HK-2 (cell line): ENCODE data around the gene UFD1.

Source experiments
- DNase-seq: peaks from one replicate; pipeline ENCODE4 v3.0.0-alpha.2; 2018; ENCODE audit not compliant: unreplicated experiment

The UFD1 gene, protein sequence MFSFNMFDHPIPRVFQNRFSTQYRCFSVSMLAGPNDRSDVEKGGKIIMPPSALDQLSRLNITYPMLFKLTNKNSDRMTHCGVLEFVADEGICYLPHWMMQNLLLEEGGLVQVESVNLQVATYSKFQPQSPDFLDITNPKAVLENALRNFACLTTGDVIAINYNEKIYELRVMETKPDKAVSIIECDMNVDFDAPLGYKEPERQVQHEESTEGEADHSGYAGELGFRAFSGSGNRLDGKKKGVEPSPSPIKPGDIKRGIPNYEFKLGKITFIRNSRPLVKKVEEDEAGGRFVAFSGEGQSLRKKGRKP

DNA sequence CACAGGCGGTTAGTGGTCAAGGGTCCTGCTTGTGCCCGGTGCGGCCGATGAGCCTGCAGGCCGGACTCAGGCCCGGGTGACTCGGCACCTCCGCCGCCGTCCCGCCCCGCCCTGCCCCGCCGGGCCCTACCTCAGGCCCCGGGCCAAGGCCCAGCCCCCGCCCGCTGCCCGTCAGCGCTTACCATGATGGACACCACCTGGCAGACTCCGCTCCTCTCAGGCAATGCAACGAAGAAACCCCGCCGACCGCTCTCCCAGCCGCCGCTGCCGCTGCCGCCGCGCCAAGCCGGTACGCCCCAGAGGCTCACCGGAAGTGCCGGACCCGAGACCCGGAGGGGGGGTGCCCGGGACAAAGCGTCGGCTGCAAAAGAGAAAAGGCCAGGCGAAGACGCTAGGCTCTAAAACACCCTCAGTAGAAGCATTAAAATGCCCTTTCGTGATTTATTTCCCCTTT is at the start of gene UFD1:
TSS of gene UFD1 (minus strand) at position 293 of the 454 bp plus-strand sequence. CDS start at position 185, 108 bp downstream.
- peak; percentile 82 for DNase-seq

DNA sequence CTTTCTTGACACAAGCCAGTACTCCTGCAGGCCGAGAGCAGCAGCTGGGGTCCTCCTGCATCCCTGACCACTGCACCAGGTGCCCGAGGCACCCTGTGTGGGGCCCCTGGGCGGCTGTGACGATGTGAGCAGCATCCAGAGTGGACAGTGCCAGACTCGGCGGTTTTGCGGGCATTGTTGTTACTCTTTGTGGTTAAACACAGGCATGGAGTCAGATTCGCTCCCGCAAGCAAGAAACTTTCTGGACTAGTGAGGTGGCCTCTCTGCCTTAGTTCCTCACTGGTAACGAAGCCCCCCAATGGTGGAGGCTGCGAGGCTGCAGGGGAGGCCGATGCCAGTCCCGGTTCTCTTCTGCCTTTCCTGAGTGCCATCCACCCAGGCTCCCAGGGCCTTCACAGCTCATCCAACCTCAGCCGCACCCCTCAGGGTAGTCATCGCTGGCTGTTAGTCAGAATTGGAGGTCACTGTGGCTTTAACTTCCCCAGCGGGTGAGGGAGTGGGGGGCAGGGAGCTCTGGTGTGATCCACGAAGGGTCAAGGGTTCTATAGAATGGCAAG is 48.9 kb upstream of the UFD1 start:
- DNase-seq: peak; percentile 52

DNA sequence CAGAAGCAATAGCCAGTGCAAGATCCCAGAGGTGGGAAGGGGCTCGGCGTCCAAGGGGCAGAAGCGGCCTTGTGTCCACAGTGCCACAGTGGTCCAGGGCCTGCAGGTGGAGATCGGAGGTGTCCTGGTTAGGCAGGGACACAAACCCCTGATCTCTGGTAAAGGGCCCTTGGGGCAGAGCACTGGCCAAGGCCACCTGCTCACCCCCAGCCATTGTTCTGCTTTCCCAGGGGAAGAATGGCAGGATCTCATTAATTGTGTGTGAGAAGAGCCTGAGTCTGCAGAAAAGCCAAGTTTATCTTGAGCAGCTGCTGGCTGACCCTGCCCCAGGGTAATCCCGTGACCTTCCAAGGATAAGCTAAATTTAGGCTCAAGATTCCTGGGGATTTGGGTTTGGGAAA is 48.3 kb upstream of the UFD1 start:
- DNase-seq: no peak

DNA sequence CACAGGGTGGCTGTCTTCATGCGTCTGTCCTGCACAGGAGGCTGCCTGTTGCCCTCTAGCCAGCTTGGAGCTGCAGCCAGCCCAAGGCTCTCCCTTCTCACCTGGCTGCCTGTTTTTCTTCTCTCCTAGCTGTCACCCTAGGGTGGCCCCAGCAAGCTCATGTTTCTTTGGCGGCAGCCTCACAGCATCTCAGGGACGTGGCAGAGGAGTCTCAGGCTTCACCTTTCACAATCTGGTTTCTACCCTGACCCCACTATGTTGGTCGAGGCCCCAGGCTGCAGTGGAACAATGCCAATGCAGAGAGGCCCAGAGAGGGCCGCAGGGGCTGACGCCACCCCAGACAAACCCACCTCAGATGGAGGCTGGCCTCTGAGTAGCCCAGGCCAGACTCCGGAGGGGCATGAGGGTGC is 47.7 kb upstream of the UFD1 start:
- DNase-seq: no peak

DNA sequence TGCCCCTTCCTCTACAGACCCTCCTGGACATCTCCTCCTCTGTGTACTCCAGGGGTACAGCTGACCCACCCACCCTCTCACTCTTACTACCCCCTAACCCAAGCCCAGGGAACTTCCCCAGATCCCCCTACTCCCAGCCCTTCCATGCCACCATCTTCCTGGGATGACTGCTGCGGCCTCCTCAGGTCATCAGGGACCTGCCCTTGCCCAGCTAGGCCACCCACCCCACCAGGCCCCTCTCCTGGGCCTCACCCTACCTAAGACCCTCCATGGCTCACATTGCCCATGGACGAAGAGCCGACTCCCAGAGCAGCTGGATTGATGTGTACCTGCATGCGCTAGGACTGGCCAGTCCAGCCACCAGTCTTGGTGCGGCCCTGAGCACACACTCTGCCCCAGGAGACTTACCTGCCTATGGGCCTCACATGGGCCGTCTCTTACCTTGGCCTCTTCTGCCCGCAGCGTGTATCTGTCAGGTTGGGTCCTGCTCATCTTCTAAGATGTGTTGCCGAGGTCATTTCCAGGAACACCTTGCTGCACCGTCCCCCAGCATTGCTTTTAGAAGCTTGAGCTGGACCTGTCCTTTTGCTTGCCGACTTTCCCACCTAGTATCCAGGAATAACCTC is 47.2 kb upstream of the UFD1 start:
- no peak for DNase-seq

DNA sequence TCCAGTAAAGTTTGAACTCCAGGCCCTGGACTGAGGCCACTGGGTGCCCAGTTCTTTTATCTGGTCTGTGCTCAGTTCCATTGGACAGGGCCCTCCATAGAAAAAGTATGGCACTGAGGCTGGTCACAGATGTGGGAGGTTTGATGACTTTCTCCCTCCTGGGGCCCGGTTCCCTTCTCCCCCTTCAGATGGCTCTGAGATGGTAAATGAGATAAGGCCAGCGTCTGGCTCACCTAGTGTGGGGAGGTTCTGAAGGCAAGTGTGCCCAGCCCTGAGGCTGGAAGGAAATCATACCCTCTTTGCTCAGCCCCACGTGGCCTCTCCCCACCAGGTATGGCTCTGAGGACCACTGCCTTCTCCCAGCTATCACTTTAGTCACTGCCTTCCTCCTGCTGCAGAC is 46.7 kb upstream of the UFD1 start:
- DNase-seq: no peak

DNA sequence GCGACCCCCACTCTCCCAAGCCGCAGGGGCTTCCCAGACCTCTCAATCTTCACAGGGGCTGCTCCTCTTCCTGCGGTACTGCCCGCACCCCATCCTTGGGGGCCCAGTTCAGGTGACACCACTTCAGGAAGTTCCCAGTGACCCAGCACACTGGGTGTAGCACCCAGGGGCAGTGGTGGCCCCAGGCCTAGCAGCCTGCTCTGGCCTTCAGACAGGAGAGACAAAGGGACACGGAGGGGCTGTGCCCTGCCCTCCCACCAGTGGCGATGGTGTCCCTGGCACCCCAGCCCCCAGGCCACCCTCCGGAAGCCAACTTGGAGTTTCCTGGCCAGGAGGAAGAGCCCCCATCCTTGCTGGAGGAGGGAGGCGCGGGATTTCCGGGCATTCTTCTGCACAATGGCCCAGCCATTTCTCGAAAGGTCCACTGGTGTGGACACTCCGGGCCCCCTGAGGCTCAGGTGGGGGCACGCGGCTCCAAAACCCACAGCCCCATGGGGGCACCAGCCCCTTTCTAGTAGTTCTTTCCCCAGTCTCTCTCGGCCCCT is 46.2 kb upstream of the UFD1 start:
- no peak for DNase-seq

DNA sequence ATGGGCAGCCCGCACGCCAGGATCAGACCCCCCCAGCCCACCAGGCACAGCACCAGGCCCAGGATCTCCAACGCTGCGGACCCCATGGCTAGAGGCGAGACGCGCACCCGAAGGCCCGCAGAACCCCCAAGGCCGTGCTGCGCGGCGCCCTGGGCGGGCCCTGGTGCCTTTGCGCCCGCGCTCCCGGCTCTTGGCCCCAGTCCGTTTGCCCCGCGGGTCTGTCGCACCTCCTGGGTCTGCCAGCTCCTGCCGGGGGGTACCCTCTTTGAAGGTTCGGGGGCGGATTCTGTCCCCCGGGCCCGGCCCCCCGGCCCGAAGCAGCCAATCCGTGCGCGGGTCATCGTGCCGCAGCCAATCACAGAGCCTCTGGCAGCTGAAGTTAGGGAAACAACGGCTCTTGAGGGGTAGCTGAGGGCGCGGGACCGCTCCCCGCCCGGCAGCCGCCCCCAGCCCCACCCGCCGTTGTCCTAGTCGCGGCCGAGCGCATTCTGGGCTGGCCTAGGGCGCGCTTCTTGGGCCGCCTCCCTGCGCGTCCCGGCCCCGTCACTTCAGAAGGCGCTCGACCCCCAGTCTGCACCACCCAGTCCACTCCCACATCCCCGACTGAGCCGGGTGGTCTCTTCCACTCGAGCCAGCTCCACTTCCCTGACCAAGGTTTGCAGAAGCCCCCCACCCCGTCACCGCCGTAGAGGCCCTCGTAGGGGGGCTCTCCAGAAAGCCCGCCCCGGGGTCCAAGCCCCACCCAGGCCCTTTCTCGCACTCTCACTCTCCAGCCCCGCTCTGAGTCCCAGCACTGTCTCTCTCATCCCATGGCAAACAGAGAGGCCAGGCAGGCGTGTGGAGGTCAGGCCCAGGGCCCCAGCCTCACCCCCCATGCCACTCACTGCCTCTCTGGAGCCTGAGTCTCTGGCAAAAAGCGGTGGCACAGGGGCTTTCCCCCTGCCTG is 45.5 kb upstream of the UFD1 start, which contains the start of gene CLDN5:
TSS of gene CLDN5 (minus strand) at position 241 of the 946 bp plus-strand sequence. CDS start at position 86, 155 bp downstream.
- DNase-seq: no peak

DNA sequence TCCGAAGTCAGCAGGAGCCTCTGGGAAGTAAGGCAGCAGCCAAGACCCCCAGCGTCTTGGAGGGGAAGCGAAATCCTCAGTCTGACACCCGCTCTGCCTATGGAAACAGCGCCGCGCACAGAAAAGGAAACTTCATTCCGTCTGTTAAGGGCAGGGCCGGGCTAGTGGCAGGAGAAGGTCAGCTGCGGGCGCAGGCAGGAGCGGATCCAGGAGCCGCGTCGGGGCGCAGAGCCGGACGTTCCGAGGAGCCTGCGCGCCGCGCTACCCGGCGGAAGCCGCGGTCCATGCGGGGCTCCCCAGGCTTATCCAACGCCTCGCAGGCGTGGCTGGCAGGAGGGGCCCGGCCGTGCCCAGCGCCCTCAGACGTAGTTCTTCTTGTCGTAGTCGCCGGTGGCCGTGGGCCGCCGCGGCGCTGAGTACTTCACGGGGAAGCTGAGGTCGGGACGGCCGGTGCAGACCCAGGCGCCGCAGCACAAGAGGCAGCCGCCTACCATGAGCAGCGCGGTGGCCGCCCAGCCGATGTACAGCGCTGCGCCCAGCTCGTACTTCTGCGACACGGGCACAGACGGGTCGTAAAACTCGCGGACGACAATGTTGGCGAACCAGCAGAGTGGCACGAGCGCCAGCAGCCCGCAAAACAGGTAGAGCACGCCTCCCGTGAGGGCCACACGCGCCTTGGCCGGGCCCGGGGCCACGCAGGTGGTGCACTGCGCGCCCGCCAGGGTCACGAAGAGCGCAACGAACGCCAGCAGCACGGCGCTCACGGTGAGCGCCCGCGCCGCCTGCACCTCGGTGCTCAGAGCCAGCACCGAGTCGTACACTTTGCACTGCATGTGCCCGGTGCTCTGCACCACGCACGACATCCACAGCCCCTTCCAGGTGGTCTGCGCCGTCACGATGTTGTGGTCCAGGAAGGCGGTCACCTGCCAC is 44.5 kb upstream of the UFD1 start:
- DNase-seq: no peak

DNA sequence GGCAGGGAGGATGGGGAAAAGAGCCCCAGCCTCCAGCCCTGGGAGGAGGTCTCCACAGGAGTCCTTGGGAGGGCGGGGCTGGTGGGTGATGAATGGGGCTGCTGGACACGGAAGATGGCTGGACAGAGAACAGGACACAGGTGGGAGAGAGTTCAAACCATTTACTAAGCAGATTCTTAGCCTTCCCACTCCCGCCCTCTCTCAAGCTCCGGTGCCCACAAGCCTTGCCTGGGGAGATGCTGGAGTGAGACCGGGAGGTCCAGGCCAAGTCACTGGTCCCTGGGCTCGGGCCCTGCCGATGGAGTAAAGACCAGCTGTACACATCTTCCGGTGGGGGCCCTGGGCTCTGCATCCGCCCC is 43.9 kb upstream of the UFD1 start:
- no peak for DNase-seq

DNA sequence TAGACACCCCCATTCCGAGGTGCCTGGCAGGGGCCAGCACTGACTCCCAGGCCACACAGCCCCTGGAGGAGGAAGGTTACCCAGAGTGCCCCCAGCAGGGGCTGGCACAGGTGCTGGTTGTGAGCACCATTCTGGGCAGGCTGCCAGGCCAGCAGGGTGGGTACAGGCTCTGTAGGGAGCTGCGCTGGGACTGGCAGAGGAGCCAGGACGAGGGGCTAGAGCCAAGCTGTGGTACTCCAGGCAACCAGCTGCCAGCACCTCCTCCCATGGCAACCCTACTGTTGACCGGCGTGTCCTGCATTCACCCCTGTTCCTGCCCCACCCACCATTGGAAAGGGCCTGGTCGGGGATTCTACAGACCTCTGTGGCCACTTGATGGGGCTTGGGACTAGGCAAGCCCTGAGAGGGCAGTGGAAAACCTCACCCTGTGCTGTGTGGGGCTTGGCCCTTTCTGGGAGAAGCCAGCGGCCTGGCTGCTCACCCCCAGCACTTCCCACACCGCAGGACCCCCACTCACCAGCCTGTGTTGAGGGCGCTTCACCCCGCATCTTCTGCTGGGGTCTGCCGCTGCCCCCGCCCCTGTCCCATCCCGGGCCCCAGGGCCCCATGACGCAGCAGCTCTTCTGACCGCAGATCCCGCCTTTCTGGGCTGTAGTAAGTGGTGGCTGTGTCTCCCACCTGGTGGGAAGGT is 43.3 kb upstream of the UFD1 start:
- no peak for DNase-seq

DNA sequence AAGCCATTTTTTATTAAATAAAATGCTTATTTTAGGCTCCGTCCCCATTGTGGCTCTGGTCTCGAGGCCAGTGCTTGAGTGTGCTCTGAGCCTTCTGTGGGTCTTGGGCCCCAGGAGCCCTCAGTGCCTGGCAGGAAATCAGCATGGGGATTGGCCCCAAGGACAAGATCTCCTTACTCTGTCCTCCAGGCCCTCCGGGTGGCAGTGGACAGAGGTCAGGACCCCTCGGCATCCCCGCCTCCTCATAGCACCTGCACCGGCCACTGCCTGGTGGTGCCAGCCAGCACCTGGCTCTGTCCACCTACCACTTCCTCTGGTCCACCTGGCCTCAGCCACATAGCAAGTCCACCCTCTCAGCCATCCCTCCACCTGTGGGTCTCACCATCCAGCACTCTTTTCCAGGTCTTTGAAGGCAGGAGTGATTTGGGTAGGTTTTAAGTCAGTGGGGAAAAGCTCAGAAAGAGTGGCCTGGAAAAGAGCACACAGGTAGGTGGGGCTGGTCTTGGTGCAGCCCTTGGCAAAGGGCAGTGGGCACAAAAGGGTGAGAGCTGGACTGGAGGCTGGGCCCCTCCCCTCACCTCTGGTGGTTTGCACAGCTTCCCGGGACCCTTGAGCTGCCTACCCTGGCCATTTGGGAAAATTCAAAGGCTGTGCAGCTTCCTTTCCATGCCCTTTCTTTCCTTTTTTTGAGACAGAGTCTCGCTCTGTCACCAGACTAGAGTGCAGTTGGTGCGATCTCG is 41.7 kb upstream of the UFD1 start:
- no peak for DNase-seq

DNA sequence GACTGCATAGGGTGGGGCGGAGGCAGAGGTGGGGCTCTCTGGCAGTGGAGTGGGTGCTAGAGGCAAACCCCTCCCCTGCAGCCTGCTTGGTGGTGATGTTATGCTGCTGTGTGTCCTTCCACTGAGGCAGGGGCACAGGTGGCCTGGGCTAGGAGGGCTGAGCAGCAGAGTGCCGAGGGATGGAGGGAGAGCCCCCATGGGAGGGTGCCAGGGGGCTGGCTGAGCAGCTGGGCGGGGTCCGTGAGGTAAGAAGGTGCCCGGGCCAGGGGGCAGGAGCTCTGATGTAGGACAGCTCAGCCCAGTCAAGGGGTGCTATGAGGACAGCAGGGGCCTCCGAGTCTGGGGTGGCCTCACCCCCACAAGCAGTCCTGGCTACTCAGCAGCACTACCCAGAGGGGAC is 41.0 kb upstream of the UFD1 start:
- no peak for DNase-seq

DNA sequence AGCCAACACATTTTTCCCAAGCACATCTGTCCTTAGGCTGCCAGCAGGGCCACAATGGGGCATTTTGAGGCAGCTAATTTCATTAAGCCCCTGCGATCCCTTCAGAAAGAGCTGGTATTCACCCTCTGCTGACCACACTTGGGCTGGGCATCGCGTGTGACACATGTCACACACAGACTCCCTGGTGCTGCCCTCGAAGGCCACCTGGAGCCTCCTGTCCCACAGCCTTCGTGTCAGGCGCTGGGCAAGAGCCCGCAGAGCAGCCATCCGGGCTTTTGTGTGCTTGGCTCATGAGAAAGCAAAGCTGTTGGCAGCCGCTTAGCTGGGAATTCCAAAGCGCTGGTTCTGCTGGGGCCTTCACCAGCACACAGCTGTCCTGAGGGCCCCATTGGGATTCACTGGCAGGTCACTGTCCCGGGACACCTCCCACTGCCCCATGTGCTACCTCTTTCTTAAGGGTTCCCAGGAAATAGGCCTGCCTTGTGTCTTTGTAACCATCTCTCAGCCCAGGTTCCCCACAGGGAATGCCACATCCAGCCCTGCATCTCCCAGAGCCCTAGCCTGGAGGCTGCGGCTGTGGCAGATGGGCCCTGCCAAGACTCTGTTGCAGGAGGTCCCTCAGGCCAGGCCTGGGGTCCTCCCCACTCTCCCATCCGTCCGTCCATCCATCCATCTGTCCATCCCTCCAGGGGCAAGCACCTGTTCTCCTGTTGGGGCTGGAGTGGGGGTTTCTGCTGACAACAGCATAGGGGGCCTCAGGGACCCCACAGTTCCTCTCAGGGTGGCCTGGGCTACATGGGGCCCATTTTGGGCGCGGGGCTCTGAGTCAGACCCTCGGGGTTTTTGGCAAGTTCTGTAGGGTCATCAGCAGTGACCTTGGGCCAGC is 40.3 kb upstream of the UFD1 start:
- DNase-seq: no peak

DNA sequence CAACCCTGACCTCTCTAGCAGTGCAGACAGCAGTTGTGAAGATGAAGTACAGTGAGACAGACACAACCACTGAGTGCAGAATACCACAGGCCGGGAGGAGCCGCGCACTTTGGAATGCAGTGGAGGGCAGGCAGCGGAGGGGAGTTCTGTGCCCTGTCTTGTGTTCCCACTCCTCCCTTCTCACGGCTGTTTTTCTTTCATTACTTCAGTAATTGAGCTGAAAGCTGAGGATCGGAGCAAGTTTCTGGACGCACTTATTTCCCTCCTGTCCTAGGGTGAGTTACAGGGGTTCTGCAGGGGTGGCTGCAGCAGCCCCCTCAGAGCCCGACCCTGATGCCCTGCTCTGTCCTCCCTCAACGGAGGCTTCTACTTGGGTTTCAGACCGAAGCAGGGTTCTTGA is 39.6 kb upstream of the UFD1 start:
- DNase-seq: no peak

DNA sequence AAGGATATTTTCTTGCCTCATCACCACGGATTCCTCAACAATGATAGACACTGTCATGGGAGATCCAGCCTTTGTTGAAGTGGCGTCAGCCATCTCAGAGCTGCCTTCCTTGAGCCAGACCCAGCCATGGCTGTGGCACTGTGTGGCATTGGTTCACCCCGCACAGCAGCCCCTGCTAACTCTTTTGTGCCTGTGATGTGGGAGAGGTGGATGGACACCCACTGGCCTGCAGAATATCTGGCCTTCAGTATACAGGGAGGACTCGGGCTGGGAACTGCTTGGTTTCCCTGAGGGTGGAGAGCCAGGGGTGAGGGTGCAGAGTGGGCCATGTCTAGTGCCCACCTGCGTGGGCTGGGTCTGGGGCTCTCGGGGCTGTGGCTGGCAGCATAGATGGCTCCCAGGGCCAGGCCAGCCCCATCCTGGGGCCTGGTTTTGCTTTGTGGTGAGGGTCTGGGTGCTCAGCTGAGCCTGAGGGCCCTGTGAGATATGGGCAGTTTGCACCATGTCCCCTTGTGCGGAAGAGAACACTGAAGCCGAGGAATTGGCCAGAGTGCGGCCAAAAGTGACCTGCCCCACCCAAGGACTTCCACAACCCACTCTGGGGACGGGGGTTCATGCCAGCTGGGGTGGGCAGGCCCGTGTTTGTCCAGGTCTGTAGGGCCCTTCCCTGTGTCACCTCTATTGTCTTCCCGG is 39.1 kb upstream of the UFD1 start:
- no peak for DNase-seq

DNA sequence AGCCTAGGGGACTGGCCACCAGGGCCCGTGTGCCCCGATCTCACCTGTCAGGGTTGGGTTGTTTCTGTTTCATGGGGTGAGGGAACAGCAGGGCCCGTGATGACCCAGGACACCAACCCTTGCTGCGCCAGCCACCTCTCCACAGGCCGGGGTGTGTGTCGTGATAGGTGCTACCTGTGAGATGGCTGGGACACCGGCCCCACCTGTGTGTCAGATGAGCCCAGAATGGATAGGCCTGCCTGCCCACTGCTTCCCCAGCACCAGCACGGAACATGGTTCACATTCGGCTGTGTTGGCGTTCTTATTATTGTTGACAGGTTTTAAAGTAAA is 38.1 kb upstream of the UFD1 start:
- DNase-seq: no peak
